ENCODE measurements around the gene HTRA1.

The HTRA1 gene

DNA sequence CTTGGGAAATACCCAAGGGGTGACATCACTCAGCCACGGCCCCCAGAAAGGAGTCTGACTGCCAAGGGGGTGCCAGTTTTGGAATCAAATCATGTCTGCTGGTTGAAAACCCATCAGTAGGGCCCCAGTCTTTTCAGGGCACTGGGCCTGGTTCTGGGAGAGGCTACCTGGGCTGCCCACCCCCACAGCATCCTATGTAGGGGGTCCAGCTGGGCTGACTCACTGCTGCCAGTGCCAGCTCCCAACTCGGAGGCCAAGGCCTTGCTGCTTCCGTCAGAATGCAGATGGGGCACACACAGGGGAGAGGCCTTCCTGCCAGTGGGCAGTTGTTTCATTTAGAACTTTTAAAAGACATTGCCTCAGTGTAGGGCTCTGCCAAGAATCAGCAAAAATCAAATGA, 59.7 kb downstream of the HTRA1 start:
- no peak for DNase-seq

- DNase-seq: no peak
Measured at GRCh38 chr10:122524811-122525210, 63.5 kb downstream of the HTRA1 start.

- no peak for DNase-seq
Measured at GRCh38 chr10:122525788-122526187, 64.4 kb downstream of the HTRA1 start.

- no peak for DNase-seq
Measured at GRCh38 chr10:122526892-122527291, 65.5 kb downstream of the HTRA1 start.

GRCh38 chr10:122530177-122530576, 68.8 kb downstream of the HTRA1 start:
- DNase-seq: no peak

- no peak for DNase-seq
Measured at GRCh38 chr10:122531261-122531660, 69.9 kb downstream of the HTRA1 start.

DNA sequence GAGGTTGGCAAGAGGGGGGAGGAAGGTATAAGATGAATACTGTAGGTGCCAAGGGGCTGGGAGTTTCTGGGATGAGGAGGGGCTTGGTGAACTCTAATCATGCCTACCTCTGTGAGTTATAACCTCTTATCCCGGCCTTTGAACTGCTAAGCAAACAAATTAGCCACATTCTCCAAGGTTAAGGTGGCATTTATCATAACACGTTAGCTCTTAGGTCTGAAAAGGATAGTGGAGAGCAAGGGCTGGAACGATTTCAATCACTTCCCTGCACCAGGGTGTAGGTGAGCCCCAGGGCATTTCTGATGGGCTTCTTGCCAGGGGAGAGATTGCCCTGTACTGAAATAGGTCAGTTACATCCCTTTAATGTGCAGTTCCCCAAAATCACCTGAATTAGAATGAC, 70.6 kb downstream of the HTRA1 start:
- DNase-seq: no peak

DNA sequence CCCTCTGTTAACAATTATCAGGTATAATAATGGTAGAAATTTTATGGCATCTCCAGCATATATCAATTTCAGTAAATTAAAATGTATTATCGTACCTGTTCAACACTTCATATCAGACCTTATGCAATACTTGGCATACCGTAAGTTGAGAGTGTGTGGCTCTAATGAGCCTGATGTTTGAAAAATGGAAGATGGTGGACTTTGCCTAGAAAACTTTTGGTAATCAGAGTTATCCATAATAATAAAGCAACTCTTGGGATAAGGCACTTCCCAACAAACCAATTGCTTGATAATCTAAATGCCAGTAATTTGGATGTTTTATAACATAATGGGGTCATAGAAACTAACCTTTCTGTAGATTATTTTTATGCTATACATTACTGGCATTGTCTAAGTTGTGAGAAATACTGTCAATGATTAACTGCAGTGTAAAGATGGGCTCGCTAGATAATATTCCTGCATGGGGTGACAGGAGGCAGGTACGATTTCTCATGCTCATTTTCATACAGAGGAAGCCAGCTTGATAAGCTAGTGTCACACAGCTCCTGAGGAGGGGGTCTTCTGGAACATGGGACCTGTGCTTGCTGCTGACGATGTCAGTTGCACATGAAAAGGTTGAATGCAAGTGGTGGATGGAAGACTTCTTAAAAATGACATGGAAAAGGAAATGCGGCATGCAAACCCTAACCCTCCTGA, 71.4 kb downstream of the HTRA1 start:
- no peak for DNase-seq

DNA sequence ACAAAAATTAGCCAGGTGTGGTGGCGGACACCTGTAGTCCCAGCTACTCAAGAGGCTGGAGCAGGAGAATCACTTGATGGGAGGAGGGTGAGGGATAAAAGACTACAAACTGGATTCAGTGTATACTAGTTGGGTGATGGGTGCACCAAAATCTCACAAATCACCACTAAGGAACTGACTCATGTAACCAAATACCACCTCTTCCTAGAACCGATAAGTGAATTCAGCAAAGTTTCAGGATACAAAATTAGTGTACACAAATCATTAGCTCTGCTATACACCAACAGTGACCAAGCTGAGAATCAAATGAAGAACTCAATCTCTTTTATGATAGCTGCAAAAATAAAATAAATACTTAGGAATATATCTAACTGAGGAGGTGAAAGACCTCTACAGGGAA, 76.2 kb downstream of the HTRA1 start:
- DNase-seq: no peak

GRCh38 chr10:122541541-122542002, 80.2 kb downstream of the HTRA1 start:
- DNase-seq: peak; percentile 10

DNA sequence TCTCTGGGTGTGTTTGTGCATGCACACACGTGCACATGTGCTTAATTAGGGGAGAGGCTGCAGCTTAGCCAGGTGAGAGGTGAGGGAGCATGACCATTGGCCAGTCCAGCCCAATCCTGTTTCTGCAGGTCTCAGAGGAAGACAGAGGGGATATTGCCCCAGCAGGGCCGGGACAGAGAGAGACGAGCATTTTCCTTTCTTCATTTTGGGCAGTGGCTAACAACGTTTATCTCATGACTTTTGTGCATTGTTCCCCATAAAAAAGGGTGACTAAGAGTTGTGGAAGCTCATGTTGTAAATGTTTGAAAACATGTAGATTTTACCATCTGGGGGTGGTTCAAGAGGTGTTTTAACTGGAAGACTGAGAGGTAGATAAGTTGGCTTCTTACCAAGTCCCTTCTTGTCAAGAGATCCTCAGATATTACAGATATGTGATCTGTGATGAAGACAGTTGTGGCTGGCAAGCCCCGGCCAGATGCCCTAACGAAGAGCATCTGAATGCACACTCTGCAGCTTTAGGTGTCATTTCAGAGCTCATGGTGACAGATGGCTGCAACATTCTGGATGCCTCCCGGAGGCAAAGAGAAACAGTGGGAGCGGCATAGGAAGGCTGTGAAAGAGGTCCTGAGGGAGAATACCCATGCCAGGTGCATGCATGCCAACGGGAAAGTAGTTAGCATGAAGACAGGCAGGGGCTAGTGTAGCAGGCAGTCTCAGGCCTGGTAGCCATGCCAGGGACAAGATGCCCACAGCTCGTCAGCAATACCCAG, 82.5 kb downstream of the HTRA1 start:
- DNase-seq: no peak

DNA sequence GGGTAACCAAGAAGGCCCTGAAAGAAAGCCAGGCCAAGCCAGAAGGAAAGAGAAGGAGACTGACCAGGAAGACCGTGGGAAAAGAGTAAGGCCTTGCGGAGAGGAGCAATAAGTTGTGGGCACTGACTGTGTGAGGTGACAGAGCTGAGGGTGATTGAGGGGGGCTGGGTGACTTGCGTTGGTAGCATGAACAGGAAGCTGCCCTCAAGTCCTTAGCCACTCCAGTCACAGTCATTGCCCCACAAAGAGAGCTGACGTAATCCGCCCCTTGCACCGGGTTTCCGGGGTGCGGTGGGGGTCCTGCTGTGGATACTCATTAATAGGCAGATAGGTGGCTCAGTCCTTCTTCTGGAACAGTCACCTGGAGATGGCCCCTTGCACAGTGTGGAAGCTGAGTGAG, 83.1 kb downstream of the HTRA1 start:
- DNase-seq: no peak

GRCh38 chr10:122546242-122546641, 84.9 kb downstream of the HTRA1 start:
- DNase-seq: no peak

DNA sequence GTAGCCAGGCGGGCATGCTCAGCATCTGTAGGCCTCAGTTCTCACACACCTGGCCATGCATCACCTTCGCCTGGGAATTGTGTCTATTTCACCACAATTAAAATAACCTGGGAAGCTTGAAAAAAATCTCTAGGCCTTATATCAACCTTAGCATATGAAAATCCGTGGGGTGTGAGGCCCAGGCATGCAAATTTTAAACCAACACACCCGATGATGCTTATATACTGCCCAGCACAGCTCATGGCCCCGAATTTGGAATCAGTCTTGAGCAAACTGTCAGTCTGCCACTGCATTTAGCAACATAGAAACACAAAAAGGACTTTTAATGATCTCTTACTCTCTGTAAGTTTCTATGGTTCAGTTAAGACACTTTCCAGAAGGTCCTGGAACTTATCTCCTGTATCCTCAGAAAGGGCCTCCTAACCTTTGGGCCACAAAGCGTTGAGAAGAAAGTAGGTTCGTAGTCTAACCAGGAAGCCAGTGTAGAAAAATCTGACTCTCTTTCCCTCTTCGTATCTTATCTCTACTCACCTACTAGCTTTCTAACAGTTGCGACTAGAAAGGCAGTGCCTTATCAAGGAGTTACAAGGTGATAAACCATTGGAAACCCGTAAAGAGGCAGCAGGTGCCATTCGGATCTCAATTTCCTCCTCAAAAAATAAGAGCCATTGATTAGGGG, 87.2 kb downstream of the HTRA1 start:
- DNase-seq: no peak

- peak; percentile 44 for DNase-seq
Measured at GRCh38 chr10:122549636-122550035, 88.3 kb downstream of the HTRA1 start.

GRCh38 chr10:122550427-122550826, 89.1 kb downstream of the HTRA1 start:
- no peak for DNase-seq

- no peak for DNase-seq
Measured at GRCh38 chr10:122550983-122551382, 89.6 kb downstream of the HTRA1 start.

GRCh38 chr10:122551450-122551849, 90.1 kb downstream of the HTRA1 start:
- no peak for DNase-seq

DNA sequence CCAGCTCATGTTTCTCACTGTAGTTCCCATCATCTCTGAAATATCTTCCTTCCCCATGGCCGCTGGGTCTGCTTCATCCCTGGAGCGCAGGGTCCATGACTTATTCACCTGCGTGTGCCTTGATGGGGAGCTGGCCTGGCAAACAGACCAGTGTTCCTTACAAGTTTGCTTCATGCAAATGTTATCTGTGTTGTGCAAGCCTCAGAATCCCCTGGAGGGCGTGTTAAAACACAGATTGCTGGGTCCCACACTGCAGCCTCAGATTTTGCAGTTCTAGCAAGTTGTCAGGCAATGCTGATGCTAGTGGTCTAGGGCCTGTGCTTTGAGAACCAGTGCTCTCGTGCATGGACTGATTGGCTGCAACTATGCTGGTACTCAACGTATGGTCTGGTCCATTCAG, 92.0 kb downstream of the HTRA1 start:
- DNase-seq: no peak

GRCh38 chr10:122554131-122555036, 93.0 kb downstream of the HTRA1 start:
- no peak for DNase-seq

- DNase-seq: no peak
Measured at GRCh38 chr10:122555442-122555841, 94.1 kb downstream of the HTRA1 start.

- no peak for DNase-seq
Measured at GRCh38 chr10:122557516-122557915, 96.2 kb downstream of the HTRA1 start.

DNA sequence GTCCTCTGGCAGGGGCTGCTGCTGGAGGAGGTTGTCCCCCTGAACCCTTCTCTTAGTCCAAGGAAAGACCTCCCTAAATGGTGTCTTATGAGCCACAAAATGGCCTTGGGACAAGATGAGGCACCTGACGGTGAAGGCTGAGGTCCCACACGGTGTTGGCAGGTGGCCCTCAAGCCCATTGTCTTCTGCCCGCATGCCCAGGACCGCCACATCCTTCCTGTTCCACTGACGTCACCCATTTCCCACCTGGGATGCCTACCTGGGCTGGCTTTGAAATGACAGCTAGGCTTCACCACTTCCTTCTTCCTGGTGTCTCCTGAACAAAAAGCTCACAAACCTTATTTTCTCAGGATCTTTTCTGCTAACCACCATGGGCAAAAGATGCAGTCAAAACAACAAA, 97.1 kb downstream of the HTRA1 start:
- no peak for DNase-seq
